WTC11 (cell line): ENCODE results near the gene ACMSD. TPM values are rescaled to one million over a fixed set of nuclear protein-coding genes. Genes with fewer than 3 reads are reported as not detected.
A peak's percentile ranks its signal among the peaks of the same experiment; 100 is the strongest.
"Not testable (repeated sequence)": the region's sequence is repeated elsewhere in the genome, so short reads cannot be mapped to it uniquely, and the experiment has no call there.

Experiments used
- ATAC-seq: fragments of 200-7000 bp; cut with Tn5 transposase; 2 replicates; pipeline ENCODE4 v1.10.0; 2021; ENCODE audit warnings: mild to moderate bottlenecking, moderate library complexity
- CTCF ChIA-PET: fragments of 300-600 bp; sonication (Branson Sonifier 250); formaldehyde crosslinking; loops from one replicate; lab custom pipeline; 2021; ENCODE audit warnings: antibody characterized with exemption; lab: Charles Lee
- POLR2A ChIA-PET: fragments of 350-600 bp; sonication (Branson Sonifier 250); formaldehyde crosslinking; loops from one replicate; lab custom pipeline; 2021; ENCODE audit warnings: antibody characterized with exemption; lab: Charles Lee
- DNase-seq: peaks from one replicate; pipeline ENCODE4 v3.0.0; 2021; ENCODE audit warnings: low spot score
- H3K27ac Mint-ChIP-seq: 2 replicates; pipeline ENCODE4 v1.8.0; 2021; ENCODE audit warnings: mixed read lengths
- H3K27me3 Mint-ChIP-seq: 2 replicates; pipeline ENCODE4 v1.8.0; 2021; ENCODE audit warnings: low read depth, mild to moderate bottlenecking, moderate library complexity, mixed read lengths
- H3K36me3 Mint-ChIP-seq: 2 replicates; pipeline ENCODE4 v1.8.0; 2021; ENCODE audit warnings: mixed read lengths
- H3K4me1 Mint-ChIP-seq: 2 replicates; pipeline ENCODE4 v1.8.0; 2022; ENCODE audit warnings: mixed read lengths
- H3K4me3 Mint-ChIP-seq: 2 replicates; pipeline ENCODE4 v1.8.0; 2021; ENCODE audit warnings: mild to moderate bottlenecking, moderate library complexity, mixed read lengths
- H3K9me3 Mint-ChIP-seq: 2 replicates; pipeline ENCODE4 v1.8.0; 2021; ENCODE audit warnings: mixed read lengths
- ESRRA ChIP-seq: sonication (generic); formaldehyde crosslinking; IDR thresholded peaks from 2 replicates; pipeline ENCODE4 v1.8.1; 2022; ENCODE audit warnings: mild to moderate bottlenecking, missing genetic modification reagents, borderline replicate concordance
- FOXK1 ChIP-seq: sonication (generic); formaldehyde crosslinking; IDR thresholded peaks from 2 replicates; pipeline ENCODE4 v1.8.0; 2022; ENCODE audit warnings: mild to moderate bottlenecking, moderate library complexity, missing genetic modification reagents
- KAT7 ChIP-seq: sonication (generic); formaldehyde crosslinking; IDR thresholded peaks from 2 replicates; pipeline ENCODE4 v1.8.1; 2023; ENCODE audit warnings: missing genetic modification reagents, mild to moderate bottlenecking, borderline replicate concordance
- MAX ChIP-seq: sonication (generic); formaldehyde crosslinking; IDR thresholded peaks from 2 replicates; pipeline ENCODE4 v1.8.0; 2022; ENCODE audit warnings: mild to moderate bottlenecking, missing genetic modification reagents
- MXD4 ChIP-seq: fragments of 250-450 bp; sonication (Bioruptor Pico); IDR thresholded peaks from 2 replicates; pipeline ENCODE4 v1.8.0; 2021; ENCODE audit warnings: mild to moderate bottlenecking, moderate library complexity, borderline replicate concordance
- MYBL2 ChIP-seq: sonication (generic); formaldehyde crosslinking; IDR thresholded peaks from 2 replicates; pipeline ENCODE4 v1.8.1; 2023; ENCODE audit warnings: mild to moderate bottlenecking, moderate library complexity, missing genetic modification reagents
- NFYB ChIP-seq: sonication (generic); formaldehyde crosslinking; conservative IDR thresholded peaks from 2 replicates; pipeline ENCODE4 v1.8.0; 2022; ENCODE audit warnings: low read depth, missing genetic modification reagents
- NR3C1 ChIP-seq: sonication (generic); formaldehyde crosslinking; conservative IDR thresholded peaks from 2 replicates; pipeline ENCODE4 v1.8.1; 2023; ENCODE audit warnings: low read depth, mild to moderate bottlenecking, missing genetic modification reagents
- OVOL2 ChIP-seq: fragments of 250-450 bp; sonication (Bioruptor Pico); IDR thresholded peaks from 2 replicates; pipeline ENCODE4 v1.9.0; 2021; ENCODE audit warnings: mild to moderate bottlenecking, borderline replicate concordance
- PRRX2 ChIP-seq: fragments of 250-450 bp; sonication (Bioruptor Pico); IDR thresholded peaks from 2 replicates; pipeline ENCODE4 v1.8.0; 2021; ENCODE audit warnings: mild to moderate bottlenecking
- RORB ChIP-seq: fragments of 250-450 bp; sonication (Bioruptor Pico); IDR thresholded peaks from 2 replicates; pipeline ENCODE4 v1.9.0; 2021; ENCODE audit warnings: mild to moderate bottlenecking
- SMAD4 ChIP-seq: sonication (generic); formaldehyde crosslinking; IDR thresholded peaks from 2 replicates; pipeline ENCODE4 v1.8.0; 2022; ENCODE audit warnings: mild to moderate bottlenecking, missing genetic modification reagents
- SOX15 ChIP-seq: fragments of 250-450 bp; sonication (Bioruptor Pico); IDR thresholded peaks from 2 replicates; pipeline ENCODE4 v1.9.0; 2021; ENCODE audit warnings: mild to moderate bottlenecking
- TP53 ChIP-seq: sonication (generic); formaldehyde crosslinking; IDR thresholded peaks from 2 replicates; pipeline ENCODE4 v1.8.1; 2023; ENCODE audit warnings: mild to moderate bottlenecking, missing genetic modification reagents
- ZBTB21 ChIP-seq: sonication (generic); formaldehyde crosslinking; IDR thresholded peaks from 2 replicates; pipeline ENCODE4 v1.8.1; 2023; ENCODE audit warnings: mild to moderate bottlenecking, missing genetic modification reagents, borderline replicate concordance
- ZBTB43 ChIP-seq: sonication (generic); formaldehyde crosslinking; IDR thresholded peaks from 2 replicates; pipeline ENCODE4 v1.8.1; 2023; ENCODE audit warnings: mild to moderate bottlenecking, missing genetic modification reagents
- ZNF263 ChIP-seq: sonication (generic); formaldehyde crosslinking; IDR thresholded peaks from 2 replicates; pipeline ENCODE4 v1.8.1; 2022; ENCODE audit warnings: low read depth, mild to moderate bottlenecking, moderate library complexity, missing genetic modification reagents
- ZNF671 ChIP-seq: fragments of 250-450 bp; sonication (Bioruptor Pico); IDR thresholded peaks from 2 replicates; pipeline ENCODE4 v1.8.0; 2021; ENCODE audit warnings: mild to moderate bottlenecking
- total RNA-seq: library from RNA; stranded (reverse); gene quantifications from 3 replicates; pipeline ENCODE4 v1.2.3, GENCODE V29; 2021
- TF ChIP-seq, protein P1 (sequence below): sonication (generic); formaldehyde crosslinking; IDR thresholded peaks from 2 replicates; pipeline ENCODE4 v1.8.1; 2023; ENCODE audit warnings: mild to moderate bottlenecking, missing genetic modification reagents, moderate library complexity
- TF ChIP-seq, protein P2 (sequence below): sonication (generic); formaldehyde crosslinking; IDR thresholded peaks from 2 replicates; pipeline ENCODE4 v1.8.1; 2022; ENCODE audit warnings: mild to moderate bottlenecking, moderate library complexity, missing genetic modification reagents
- TF ChIP-seq, protein P3 (sequence below): fragments of 250-450 bp; sonication (Bioruptor Pico); IDR thresholded peaks from 2 replicates; pipeline ENCODE4 v1.9.0; 2021; ENCODE audit warnings: mild to moderate bottlenecking
- TF ChIP-seq, protein P4 (sequence below): sonication (generic); formaldehyde crosslinking; IDR thresholded peaks from 2 replicates; pipeline ENCODE4 v1.8.0; 2022; ENCODE audit warnings: mild to moderate bottlenecking, missing genetic modification reagents
- TF ChIP-seq, protein P5 (sequence below): fragments of 250-450 bp; sonication (Bioruptor Pico); conservative IDR thresholded peaks from 2 replicates; pipeline ENCODE4 v1.9.0; 2021; ENCODE audit warnings: mild to moderate bottlenecking

Gene ACMSD
- total RNA-seq, 1 experiment from 2014 or later = not detected

- H3K9me3 Mint-ChIP-seq = peaks cover 7% of the 10 kb centered on the region
- POLR2A ChIA-PET = no interaction called here
- DNase-seq = no peak
- CTCF ChIA-PET = no interaction called here
- H3K4me1 Mint-ChIP-seq = peaks cover 12% of the 10 kb centered on the region; the same call in 1 of the 2 replicates
- no peak for ATAC-seq
- no peaks in the 10 kb centered on the region for H3K36me3 Mint-ChIP-seq
- no peak overlapping the region for H3K27ac Mint-ChIP-seq
- no peak for TF ChIP-seq SMAD4 (CRISPR knock-in tag)
- TF ChIP-seq SOX15 (CRISPR knock-in tag) = no peak
- no peak for TF ChIP-seq OVOL2 (CRISPR knock-in tag)
- TF ChIP-seq KAT7 (CRISPR knock-in tag) = no peak
- TF ChIP-seq NFYB (CRISPR knock-in tag) = no peak
- TF ChIP-seq NR3C1 (CRISPR knock-in tag) = no peak
- TF ChIP-seq, protein P1, sequence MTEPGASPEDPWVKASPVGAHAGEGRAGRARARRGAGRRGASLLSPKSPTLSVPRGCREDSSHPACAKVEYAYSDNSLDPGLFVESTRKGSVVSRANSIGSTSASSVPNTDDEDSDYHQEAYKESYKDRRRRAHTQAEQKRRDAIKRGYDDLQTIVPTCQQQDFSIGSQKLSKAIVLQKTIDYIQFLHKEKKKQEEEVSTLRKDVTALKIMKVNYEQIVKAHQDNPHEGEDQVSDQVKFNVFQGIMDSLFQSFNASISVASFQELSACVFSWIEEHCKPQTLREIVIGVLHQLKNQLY = no peak
- TF ChIP-seq RORB (CRISPR knock-in tag) = no peak
- no peak for TF ChIP-seq PRRX2 (CRISPR knock-in tag)
- no peak for TF ChIP-seq MXD4 (CRISPR knock-in tag)
- no peak for TF ChIP-seq TP53
- TF ChIP-seq FOXK1 (CRISPR knock-in tag) = no peak
- no peaks in the 10 kb centered on the region for H3K27me3 Mint-ChIP-seq
- H3K4me3 Mint-ChIP-seq = no peak overlapping the region
Observed at GRCh38 chr2:134846213-134846612, 7.8 kb downstream of the ACMSD start.

- POLR2A ChIA-PET, H3K36me3 Mint-ChIP-seq, H3K4me3 Mint-ChIP-seq, H3K27ac Mint-ChIP-seq, H3K9me3 Mint-ChIP-seq, H3K27me3 Mint-ChIP-seq, ATAC-seq, CTCF ChIA-PET, DNase-seq: not testable (repeated sequence)
- H3K4me1 Mint-ChIP-seq = peaks cover 12% of the 10 kb centered on the region; the same call in 1 of the 2 replicates
Observed at GRCh38 chr2:134847582-134847981, 9.2 kb downstream of the ACMSD start.

GRCh38 chr2:134852518-134852917 is 14.1 kb downstream of the ACMSD start:
- DNase-seq (peak; percentile 28), ATAC-seq (peak; percentile 68)
- Mint-ChIP-seq H3K36me3 (no peaks in the 10 kb centered on the region), H3K4me3 (no peak overlapping the region), H3K27me3 (no peaks in the 10 kb centered on the region), H3K27ac (no peak overlapping the region), H3K9me3 (0 out of 2 replicates have a peak, but pooled peaks cover 3% of the 10 kb centered on the region), H3K4me1 (no peaks in the 10 kb centered on the region)
- ChIA-PET CTCF (no interaction called here), POLR2A (no interaction called here)
- TF ChIP-seq, protein P2, sequence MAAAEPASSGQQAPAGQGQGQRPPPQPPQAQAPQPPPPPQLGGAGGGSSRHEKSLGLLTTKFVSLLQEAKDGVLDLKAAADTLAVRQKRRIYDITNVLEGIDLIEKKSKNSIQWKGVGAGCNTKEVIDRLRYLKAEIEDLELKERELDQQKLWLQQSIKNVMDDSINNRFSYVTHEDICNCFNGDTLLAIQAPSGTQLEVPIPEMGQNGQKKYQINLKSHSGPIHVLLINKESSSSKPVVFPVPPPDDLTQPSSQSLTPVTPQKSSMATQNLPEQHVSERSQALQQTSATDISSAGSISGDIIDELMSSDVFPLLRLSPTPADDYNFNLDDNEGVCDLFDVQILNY (CRISPR knock-in tag) = no peak
- TF ChIP-seq ESRRA (CRISPR knock-in tag) (no peak), MAX (CRISPR knock-in tag) (no peak), ZNF263 (no peak), MYBL2 (CRISPR knock-in tag) (no peak), ZNF671 (CRISPR knock-in tag) (no peak), ZBTB21 (CRISPR knock-in tag) (no peak), ZBTB43 (CRISPR knock-in tag) (no peak)
- TF ChIP-seq, protein P3, sequence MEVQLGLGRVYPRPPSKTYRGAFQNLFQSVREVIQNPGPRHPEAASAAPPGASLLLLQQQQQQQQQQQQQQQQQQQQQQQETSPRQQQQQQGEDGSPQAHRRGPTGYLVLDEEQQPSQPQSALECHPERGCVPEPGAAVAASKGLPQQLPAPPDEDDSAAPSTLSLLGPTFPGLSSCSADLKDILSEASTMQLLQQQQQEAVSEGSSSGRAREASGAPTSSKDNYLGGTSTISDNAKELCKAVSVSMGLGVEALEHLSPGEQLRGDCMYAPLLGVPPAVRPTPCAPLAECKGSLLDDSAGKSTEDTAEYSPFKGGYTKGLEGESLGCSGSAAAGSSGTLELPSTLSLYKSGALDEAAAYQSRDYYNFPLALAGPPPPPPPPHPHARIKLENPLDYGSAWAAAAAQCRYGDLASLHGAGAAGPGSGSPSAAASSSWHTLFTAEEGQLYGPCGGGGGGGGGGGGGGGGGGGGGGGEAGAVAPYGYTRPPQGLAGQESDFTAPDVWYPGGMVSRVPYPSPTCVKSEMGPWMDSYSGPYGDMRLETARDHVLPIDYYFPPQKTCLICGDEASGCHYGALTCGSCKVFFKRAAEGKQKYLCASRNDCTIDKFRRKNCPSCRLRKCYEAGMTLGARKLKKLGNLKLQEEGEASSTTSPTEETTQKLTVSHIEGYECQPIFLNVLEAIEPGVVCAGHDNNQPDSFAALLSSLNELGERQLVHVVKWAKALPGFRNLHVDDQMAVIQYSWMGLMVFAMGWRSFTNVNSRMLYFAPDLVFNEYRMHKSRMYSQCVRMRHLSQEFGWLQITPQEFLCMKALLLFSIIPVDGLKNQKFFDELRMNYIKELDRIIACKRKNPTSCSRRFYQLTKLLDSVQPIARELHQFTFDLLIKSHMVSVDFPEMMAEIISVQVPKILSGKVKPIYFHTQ (CRISPR knock-in tag) = no peak
- TF ChIP-seq, protein P4, sequence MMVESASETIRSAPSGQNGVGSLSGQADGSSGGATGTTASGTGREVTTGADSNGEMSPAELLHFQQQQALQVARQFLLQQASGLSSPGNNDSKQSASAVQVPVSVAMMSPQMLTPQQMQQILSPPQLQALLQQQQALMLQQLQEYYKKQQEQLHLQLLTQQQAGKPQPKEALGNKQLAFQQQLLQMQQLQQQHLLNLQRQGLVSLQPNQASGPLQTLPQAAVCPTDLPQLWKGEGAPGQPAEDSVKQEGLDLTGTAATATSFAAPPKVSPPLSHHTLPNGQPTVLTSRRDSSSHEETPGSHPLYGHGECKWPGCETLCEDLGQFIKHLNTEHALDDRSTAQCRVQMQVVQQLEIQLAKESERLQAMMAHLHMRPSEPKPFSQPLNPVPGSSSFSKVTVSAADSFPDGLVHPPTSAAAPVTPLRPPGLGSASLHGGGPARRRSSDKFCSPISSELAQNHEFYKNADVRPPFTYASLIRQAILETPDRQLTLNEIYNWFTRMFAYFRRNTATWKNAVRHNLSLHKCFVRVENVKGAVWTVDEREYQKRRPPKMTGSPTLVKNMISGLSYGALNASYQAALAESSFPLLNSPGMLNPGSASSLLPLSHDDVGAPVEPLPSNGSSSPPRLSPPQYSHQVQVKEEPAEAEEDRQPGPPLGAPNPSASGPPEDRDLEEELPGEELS (CRISPR knock-in tag) = no peak
- TF ChIP-seq, protein P5, sequence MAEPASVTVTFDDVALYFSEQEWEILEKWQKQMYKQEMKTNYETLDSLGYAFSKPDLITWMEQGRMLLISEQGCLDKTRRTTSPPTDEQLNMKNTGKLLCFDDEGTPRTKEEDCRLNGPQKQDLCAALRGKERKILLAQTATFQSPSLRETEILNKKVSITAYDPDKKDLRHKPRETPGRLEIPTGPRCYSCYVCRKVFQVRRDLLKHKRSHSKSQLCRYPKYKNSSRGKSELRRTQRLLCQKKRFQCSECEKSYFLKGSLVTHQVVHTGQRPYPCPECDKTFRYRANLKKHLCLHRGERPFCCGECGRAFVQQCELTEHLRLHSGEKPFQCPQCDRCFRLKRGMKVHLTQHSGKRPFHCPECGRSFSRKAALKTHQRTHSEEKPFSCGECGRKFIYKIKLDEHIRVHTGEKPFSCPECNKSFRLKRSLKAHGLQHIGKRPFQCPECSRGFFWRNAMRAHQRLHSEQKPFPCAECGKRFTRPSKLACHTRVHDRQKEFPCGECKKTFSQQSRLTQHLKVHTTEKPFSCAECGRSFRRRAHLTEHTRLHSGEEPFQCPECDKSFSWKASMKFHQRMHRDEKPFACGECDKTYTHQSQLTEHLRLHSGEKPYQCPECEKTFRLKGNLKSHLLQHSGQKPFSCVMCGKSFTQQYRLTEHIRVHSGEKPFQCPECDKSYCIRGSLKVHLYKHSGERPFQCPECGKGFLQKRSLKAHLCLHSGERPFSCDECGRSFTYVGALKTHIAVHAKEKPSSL (CRISPR knock-in tag) = no peak
